HG03159 (cell line): ENCODE measurements around the gene HEG1.

Experiments
- ATAC-seq: cut with Tn5 transposase; IDR thresholded peaks from one replicate; pipeline ENCODE4 v1.9.1; 2021; ENCODE audit warnings: mild to moderate bottlenecking, moderate library complexity; ENCODE audit not compliant: unreplicated experiment

HEG1 gene

GRCh38 chr3:124998247-124998630, 57.6 kb downstream of the HEG1 start:
- no peak for ATAC-seq

- ATAC-seq: no peak
Measured at GRCh38 chr3:124997303-124998246, 58.2 kb downstream of the HEG1 start.

GRCh38 chr3:124995460-124995994, 60.3 kb downstream of the HEG1 start:
- no peak for ATAC-seq

- ATAC-seq: no peak
Measured at GRCh38 chr3:124993466-124993865, 62.3 kb downstream of the HEG1 start.

DNA sequence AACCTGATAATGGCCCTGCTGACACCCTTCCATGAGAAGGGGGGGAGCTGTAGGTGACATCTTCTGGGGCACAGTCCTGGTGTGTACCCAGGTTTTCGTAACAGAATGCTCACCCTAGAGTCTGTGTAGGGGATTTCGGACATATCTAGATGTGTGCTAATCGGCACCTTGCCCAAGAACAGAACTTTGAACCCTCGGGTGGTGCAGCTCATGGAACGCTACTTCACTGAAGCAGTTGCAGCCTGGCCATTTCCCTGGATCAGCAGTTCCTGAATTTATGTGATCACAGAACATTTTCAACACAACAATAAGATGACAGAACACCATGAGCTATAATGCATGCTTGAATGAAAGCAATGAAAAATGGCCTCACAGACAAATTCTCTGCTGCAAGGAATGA, 63.8 kb downstream of the HEG1 start:
- ATAC-seq: no peak

GRCh38 chr3:124986192-124987143, 69.3 kb downstream of the HEG1 start:
- no peak for ATAC-seq

- no peak for ATAC-seq
Measured at GRCh38 chr3:124985349-124985748, 70.4 kb downstream of the HEG1 start.

GRCh38 chr3:124984754-124985153, 71.0 kb downstream of the HEG1 start:
- ATAC-seq: no peak

DNA sequence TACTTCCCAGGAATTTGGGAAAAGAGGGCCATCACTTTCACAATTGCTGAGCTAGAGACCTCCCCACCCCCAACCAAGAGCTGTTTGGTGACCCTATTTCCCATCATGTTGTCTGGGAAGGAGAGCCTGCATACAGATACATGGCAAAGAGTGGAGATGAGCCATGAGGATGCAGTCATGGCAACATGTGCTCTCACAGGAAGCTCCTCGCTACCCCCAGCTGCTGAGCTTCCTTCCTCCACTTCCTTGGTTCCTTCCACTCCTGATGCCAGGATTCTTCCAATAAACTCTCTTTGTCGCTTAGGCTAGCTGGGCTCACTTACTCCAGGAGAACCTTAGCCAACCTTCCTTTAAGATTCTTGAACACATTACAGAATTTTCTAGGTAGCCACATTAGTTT, 72.9 kb downstream of the HEG1 start:
- no peak for ATAC-seq

DNA sequence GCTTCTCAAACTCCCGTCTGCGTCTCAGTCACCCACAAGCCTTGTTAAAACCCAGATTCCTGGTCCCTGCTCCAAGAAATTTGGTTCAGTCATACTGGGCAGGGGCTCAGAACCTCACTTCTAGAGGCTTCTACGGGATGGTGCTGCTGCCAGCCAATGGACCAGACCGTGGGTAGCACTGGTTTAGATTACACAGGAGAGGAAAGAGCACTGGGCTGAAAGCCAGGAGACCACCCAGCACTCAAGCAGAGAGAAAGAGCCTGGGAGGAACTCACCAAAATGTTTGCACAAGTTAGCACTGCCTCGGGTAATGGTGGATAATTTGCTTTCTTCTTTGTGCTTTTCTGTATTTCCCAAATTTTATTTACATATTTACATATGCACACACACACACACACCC, 74.3 kb downstream of the HEG1 start:
- ATAC-seq: no peak

DNA sequence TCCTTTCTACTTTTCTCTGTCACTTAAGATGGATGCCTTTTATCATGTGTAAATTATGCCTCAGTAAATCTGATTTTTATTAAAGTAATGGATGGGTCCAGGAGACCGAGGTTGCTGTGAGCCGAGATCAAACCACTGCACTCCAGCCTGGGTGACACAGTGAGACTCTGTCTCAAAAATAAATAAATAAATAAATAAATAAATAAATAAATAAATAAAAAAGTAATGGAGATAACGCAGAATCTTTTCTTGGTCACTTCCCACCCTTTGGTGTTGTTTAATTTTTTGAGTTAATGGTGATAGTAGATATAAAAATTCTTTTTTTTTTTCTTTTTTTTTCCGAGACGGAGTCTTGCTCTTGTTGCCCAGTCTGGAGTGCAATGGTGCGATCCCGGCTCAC, 77.2 kb downstream of the HEG1 start:
- ATAC-seq: no peak

GRCh38 chr3:124976383-124976782, 79.4 kb downstream of the HEG1 start:
- no peak for ATAC-seq

DNA sequence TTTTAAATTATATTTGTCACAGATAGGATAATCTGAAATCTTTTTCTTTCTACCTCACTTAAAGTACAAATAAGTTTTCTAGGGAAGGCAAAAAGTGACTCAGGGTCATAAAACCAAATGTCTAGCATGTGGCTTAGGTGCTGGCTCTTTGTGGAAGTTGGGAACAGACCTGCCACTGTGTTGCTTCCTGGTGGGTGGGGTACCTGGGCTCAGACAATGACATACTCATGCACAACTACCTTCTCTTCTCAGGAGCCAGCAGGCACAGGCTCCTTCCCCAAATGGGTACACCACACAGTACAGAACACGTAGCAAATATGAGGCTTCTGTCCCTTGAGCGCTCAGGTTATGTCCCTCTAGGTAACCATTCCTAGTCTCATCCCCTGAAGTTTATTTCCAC, 81.1 kb downstream of the HEG1 start:
- no peak for ATAC-seq

- no peak for ATAC-seq
Measured at GRCh38 chr3:124973290-124973689, 82.5 kb downstream of the HEG1 start.

DNA sequence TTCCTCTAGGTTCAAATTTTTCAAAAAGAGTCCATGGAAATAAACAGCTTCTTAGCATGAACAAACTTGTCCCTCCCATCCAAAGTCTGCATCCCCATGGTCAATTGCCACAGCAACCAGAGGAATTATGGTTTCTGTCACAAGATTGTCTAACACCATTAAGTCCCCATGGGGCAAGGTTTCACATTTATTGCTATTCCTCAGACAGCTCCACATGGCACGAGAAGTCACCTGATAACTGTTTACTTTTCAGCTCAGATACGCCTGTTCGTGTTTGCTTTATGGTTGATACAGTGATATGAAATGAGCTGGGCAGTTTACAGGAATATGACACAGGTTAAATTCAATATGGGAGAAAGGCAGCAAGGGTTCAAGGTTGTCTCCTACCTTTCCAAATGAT, 83.3 kb downstream of the HEG1 start:
- ATAC-seq: no peak

DNA sequence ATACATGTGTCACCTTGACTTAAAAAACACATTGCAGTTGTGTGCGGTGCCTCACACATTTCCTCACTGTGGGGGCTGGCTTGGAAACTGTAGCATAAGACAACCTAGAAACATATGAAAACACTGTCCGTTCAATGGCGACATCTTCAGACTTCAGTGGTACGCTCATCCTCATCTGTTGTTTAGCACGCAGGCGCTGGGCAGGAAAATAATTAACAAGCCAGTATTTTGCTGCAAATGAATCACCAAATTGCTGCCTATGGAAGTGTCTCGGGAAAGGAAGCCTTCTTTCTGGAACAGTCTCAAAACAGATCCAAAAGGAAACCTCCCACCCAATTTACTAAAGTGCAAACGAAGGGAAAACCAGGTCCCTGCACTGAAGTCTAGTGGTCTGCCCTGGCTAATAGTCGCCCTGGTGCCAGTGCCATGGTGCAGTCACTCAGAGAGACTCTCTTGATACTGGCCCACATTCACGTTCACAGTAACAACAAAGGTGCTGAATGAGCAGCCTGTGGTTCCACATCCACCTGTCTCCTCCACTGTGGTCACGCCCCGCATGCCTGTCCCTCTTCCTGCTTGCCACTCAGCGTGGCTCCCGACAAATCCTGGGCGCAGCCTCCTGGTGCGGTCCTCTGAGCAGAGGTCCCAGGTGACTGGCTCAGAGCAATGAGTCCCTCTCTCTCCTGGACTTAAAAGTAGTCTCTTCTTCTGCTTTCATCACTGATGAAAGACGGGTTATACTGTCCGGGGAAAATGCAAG, 85.7 kb downstream of the HEG1 start:
- no peak for ATAC-seq

DNA sequence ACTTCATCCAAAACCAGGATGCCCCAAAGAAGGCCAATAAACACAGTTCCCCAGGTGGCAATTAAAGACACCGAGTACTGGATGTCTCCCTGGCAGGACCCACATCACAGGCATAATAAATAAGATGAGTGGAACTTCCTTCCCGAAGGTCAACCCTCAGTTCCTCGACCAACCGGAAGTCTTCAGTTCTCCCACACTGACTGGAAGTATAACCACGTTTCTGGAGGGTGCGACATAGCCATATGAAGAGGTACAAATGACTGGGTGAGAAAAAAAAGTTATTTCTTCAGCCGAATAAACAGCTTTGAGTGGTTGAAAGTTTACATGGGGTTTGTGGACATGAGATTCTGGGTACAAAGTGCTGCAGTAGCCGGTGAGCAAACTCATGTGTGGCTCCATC, 86.6 kb downstream of the HEG1 start:
- ATAC-seq: no peak

- no peak for ATAC-seq
Measured at GRCh38 chr3:124967964-124968363, 87.8 kb downstream of the HEG1 start.

GRCh38 chr3:124966521-124967445, 89.0 kb downstream of the HEG1 start:
- ATAC-seq: no peak

- no peak for ATAC-seq
Measured at GRCh38 chr3:124965413-124965812, 90.4 kb downstream of the HEG1 start.
